Endothelial cell of umbilical vein (primary cell): ENCODE measurements around the gene A4GNT. TPM values are rescaled to one million over a fixed set of nuclear protein-coding genes. Genes with fewer than 3 reads are reported as not detected.

Source experiments
- BruUV-seq: library from RNA; stranded (reverse); fragments of 400-500 nt; replicated peaks from 2 replicates; lab custom pipeline; 2021; lab: Mats Ljungman, UMichigan
- CTCF ChIA-PET: fragments of 300-600, 350-600 bp; sonication (Branson Sonifier 250); formaldehyde crosslinking; loops from one replicate; lab custom pipeline; 2021; ENCODE audit warnings: antibody characterized with exemption, inconsistent platforms; lab: Charles Lee
- POLR2A ChIA-PET: fragments of 300-600, 350-600 bp; sonication (Branson Sonifier 250); formaldehyde crosslinking; loops from one replicate; lab custom pipeline; 2021; ENCODE audit warnings: antibody characterized with exemption, inconsistent platforms; lab: Charles Lee
- DNase-seq: peaks from one replicate; pipeline ENCODE4 v3.0.0-alpha.2; 2011; ENCODE audit warnings: low read depth, low spot score
- FAIRE-seq: peaks from 2 replicates; lab custom pipeline; 2011; peaks lifted over from hg19 to GRCh38; lab: Jason Lieb, UNC
- H2AFZ ChIP-seq: 2 replicates; pipeline ENCODE4 v1.6.0; 2012; ENCODE audit warnings: low read depth, low read length, control low read depth, inconsistent platforms
- H3K27ac ChIP-seq: 2 replicates; pipeline ENCODE4 v1.5.1; 2011; ENCODE audit warnings: low read depth, mild to moderate bottlenecking, control low read depth, low read length, moderate library complexity; ENCODE audit not compliant: insufficient read depth
- H3K27me3 ChIP-seq, 2 experiments: 2 replicates each; pipeline versions ENCODE4 v1.6.0 to v1.6.1; 2011; ENCODE audit warnings: low read length in 2 of 2, mixed read lengths in 1 of 2; ENCODE audit not compliant: control insufficient read depth in 2 of 2, insufficient read depth in 2 of 2
- H3K36me3 ChIP-seq, 2 experiments: 2 replicates in 1 of 2; 3 replicates in 1 of 2; pipeline ENCODE4 v1.5.1; 2011; ENCODE audit warnings: low read length in 2 of 2, mild to moderate bottlenecking in 1 of 2, moderate library complexity in 1 of 2; ENCODE audit not compliant: control insufficient read depth in 2 of 2, insufficient read depth in 2 of 2; ENCODE audit errors: extremely low read depth in 1 of 2
- H3K4me1 ChIP-seq: 3 replicates; pipeline ENCODE4 v1.5.1; 2011; ENCODE audit warnings: mild to moderate bottlenecking, low read length; ENCODE audit not compliant: control insufficient read depth, insufficient read depth; ENCODE audit errors: extremely low read depth
- H3K4me2 ChIP-seq: 2 replicates; pipeline ENCODE4 v1.6.1; 2011; ENCODE audit warnings: low read length, control low read depth, mixed read lengths; ENCODE audit not compliant: insufficient read depth
- H3K4me3 ChIP-seq, 3 experiments: fragments of 200-600 bp in 1 of 3; sonication (generic), shearing (Covaris generic) in 1 of 3; replicated peaks in 1 of 3; 2 replicates each; pipeline ENCODE4 v1.5.1; 2011 to 2016; ENCODE audit warnings: control low read depth in 3 of 3, low read length in 3 of 3, mild to moderate bottlenecking in 2 of 3, inconsistent platforms in 1 of 3, low read depth in 1 of 3, moderate library complexity in 1 of 3; ENCODE audit not compliant: insufficient read depth in 1 of 3
- H3K79me2 ChIP-seq: 2 replicates; pipeline ENCODE4 v1.6.0; 2012; ENCODE audit warnings: low read length, inconsistent platforms; ENCODE audit not compliant: control insufficient read depth, insufficient read depth
- H3K9ac ChIP-seq: replicated peaks from 2 replicates; pipeline ENCODE3; 2011; ENCODE audit warnings: low read length, control low read depth; ENCODE audit not compliant: insufficient read depth; ENCODE audit errors: extremely low read depth
- H3K9me1 ChIP-seq: replicated peaks from 3 replicates; pipeline ENCODE4 v1.6.0; 2011; ENCODE audit warnings: mild to moderate bottlenecking, low read length; ENCODE audit not compliant: control insufficient read depth, insufficient read depth; ENCODE audit errors: extremely low read depth
- H3K9me3 ChIP-seq: replicated peaks from 2 replicates; pipeline ENCODE4 v1.5.1; 2012; ENCODE audit warnings: low read length, inconsistent platforms; ENCODE audit not compliant: control insufficient read depth, insufficient read depth
- H4K20me1 ChIP-seq: replicated peaks from 2 replicates; pipeline ENCODE3; 2011; ENCODE audit warnings: mild to moderate bottlenecking, low read length; ENCODE audit not compliant: control insufficient read depth, insufficient read depth; ENCODE audit errors: extremely low read depth
- EZH2 ChIP-seq: IDR thresholded peaks from 2 replicates; pipeline ENCODE4 v1.6.1; 2012; ENCODE audit warnings: borderline replicate concordance, low read depth, mild to moderate bottlenecking, moderate library complexity, low read length, inconsistent platforms; ENCODE audit not compliant: severe bottlenecking
- FOS ChIP-seq: IDR thresholded peaks from 2 replicates; pipeline ENCODE4 v1.6.1; 2011; ENCODE audit warnings: mild to moderate bottlenecking, low read length, moderate library complexity, borderline replicate concordance; ENCODE audit not compliant: insufficient read depth
- GATA2 ChIP-seq: IDR thresholded peaks from 2 replicates; pipeline ENCODE4 v1.7.0; 2011; ENCODE audit warnings: low read depth, mild to moderate bottlenecking, moderate library complexity, mixed read lengths, low read length; ENCODE audit not compliant: insufficient read length, insufficient read depth
- JUN ChIP-seq: IDR thresholded peaks from 2 replicates; pipeline ENCODE4 v1.6.1; 2011; ENCODE audit warnings: borderline replicate concordance, low read depth; ENCODE audit not compliant: insufficient read length, insufficient read depth
- MYC ChIP-seq: IDR thresholded peaks from one replicate; pipeline ENCODE4 v1.6.1; 2011; ENCODE audit warnings: mild to moderate bottlenecking, low read depth, low read length
- POLR2A ChIP-seq: IDR thresholded peaks from 2 replicates; pipeline ENCODE4 v1.6.1; 2012; ENCODE audit warnings: low read depth, mild to moderate bottlenecking, control low read depth, low read length
- dilution Hi-C: fragments of 300-500 bp; cut with MboI; formaldehyde crosslinking; loops from one replicate; pipeline ENCODE4 v1.15.0; 2019; ENCODE audit warnings: low sequenced_read_pairs; ENCODE audit not compliant: extremely low pct_ligation_motif_present
- intact Hi-C: fragments of 100-400 bp; cut with micrococcal nuclease; formaldehyde crosslinking; loops from one replicate; pipeline ENCODE4 v1.10.0; 2022
- polyA plus RNA-seq, 4 experiments: library from polyadenylated mRNA; depleted of rRNA in 3 of 4; stranded (reverse) in 3 of 4; unstranded in 1 of 4; fragments of >200 nt; gene quantifications; 2 replicates each; pipeline versions ENCODE4 v1.2.1 to v1.2.3, GENCODE V29; 2011 to 2012; ENCODE audit warnings: missing spikeins in 1 of 4
- total RNA-seq: library from RNA; stranded (reverse); gene quantifications from 2 replicates; pipeline ENCODE4 v1.2.3, GENCODE V29; 2021
- TF ChIP-seq, protein P1 (sequence below): IDR thresholded peaks from 2 replicates; pipeline ENCODE4 v1.6.1; 2011; ENCODE audit not compliant: insufficient read depth, insufficient read length

Gene A4GNT
- total and polyA plus RNA-seq, 2 donors (not counting 3 experiments of a cell fraction or from before 2014, with no cell fraction given), result not detected

GRCh38 chr3:138135146-138135832 lies 3.1 kb upstream of the A4GNT start:
- no TSS peak for BruUV-seq
- no peaks in the 10 kb centered on the region for H3K9me1 ChIP-seq
- no peak overlapping the region for H3K4me3 ChIP-seq
- H3K9me3 ChIP-seq, result no peaks in the 10 kb centered on the region
- no peak overlapping the region for H3K4me2 ChIP-seq
- no peaks in the 10 kb centered on the region for H3K36me3 ChIP-seq
- intact Hi-C loops (no loop called here), dilution Hi-C loops (no loop called here)
- TF ChIP-seq EZH2, result no peak
- TF ChIP-seq, protein P1, sequence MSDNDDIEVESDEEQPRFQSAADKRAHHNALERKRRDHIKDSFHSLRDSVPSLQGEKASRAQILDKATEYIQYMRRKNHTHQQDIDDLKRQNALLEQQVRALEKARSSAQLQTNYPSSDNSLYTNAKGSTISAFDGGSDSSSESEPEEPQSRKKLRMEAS, result no peak
- TF ChIP-seq GATA2, result no peak
- no peak for TF ChIP-seq FOS
- TF ChIP-seq POLR2A, result no peak
- TF ChIP-seq JUN, result no peak
- TF ChIP-seq MYC, result no peak
- no peak overlapping the region for H3K27ac ChIP-seq
- H4K20me1 ChIP-seq, result no peaks in the 10 kb centered on the region
- no peaks in the 10 kb centered on the region for H3K4me1 ChIP-seq
- H3K9ac ChIP-seq, result no peak overlapping the region
- H2AFZ ChIP-seq, result no peak overlapping the region
- FAIRE-seq (no peak), DNase-seq (no peak)
- no peaks in the 10 kb centered on the region for H3K79me2 ChIP-seq
- peaks cover 12 to 14% of the 10 kb centered on the region in 2 experiments for H3K27me3 ChIP-seq
- POLR2A ChIA-PET, result no interaction called here
- CTCF ChIA-PET, result no interaction called here
